ENCODE results near the gene RCOR3. TPM values are rescaled to one million over a fixed set of nuclear protein-coding genes. Genes with fewer than 3 reads are reported as not detected.
"Not testable (repeated sequence)": the region's sequence is repeated elsewhere in the genome, so short reads cannot be mapped to it uniquely, and the experiment has no call there.

Gene RCOR3
- total and polyA plus RNA-seq, 2 donors from 2014 or later = 19.8 to 64.9 TPM

DNA sequence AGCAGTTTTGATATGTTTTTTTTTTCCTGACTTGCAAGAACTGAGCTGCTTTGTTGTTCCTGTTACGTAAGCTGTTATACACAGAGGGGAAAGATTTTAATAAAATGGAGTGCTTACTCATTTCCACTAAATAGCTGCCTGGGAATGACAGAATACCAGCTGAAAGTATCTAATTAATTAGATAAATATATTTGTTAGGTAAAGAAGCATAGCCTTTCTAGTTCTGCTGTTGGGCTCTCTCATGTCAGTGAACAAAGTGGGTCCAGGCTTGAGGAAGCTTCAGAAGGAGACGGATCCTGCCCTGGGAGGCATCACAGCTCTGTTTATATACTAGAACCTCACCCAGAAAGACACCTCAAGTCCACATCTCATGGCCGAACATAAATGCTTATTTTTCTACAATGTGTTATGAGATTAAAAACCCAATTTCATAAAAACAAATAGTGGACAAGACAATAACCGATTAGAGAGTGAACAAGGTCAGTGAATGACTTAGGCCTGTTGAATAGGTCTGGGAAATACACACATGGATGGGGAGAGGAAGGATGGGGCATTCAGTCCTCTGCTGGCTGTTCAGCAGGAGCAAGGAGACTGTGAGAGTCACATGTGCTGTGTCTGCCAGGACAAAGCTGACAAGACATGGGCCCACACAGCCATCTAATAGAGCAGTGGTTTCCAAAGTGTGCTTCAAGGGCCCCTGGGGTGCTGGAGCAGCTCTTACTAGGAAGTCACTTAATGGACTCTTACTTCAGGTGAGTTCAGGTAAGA is 88.1 kb downstream of the RCOR3 start:
- Histone ChIP-seq H3K4me1 (ENCODE audit: control insufficient read depth in 2 of 3, insufficient read depth in 2 of 3, low read depth in 1 of 3, low read length in 3 of 3) (peaks cover 0 to 7% (median 2%) of the 10 kb centered on the region in 3 donors), H3K27me3 (ENCODE audit: control insufficient read depth, insufficient read depth, low read length) (no peaks in the 10 kb centered on the region), H3K9ac (ENCODE audit: low read length in 3 of 3) (no peak overlapping the region), H3K4me3 (ENCODE audit: low read length in 3 of 3) (no peak overlapping the region), H3K27ac (ENCODE audit: low read depth in 2 of 2, low read length in 2 of 2) (no peak overlapping the region), H3K36me3 (ENCODE audit: control insufficient read depth in 2 of 3, insufficient read depth in 3 of 3, low read length in 3 of 3) (no peaks in the 10 kb centered on the region), H3K9me3 (ENCODE audit: control insufficient read depth in 2 of 3, insufficient read depth in 1 of 3, low read length in 3 of 3) (peaks cover 0 to 2% (median 0%) of the 10 kb centered on the region in 3 donors)
- TF ChIP-seq, protein P1, sequence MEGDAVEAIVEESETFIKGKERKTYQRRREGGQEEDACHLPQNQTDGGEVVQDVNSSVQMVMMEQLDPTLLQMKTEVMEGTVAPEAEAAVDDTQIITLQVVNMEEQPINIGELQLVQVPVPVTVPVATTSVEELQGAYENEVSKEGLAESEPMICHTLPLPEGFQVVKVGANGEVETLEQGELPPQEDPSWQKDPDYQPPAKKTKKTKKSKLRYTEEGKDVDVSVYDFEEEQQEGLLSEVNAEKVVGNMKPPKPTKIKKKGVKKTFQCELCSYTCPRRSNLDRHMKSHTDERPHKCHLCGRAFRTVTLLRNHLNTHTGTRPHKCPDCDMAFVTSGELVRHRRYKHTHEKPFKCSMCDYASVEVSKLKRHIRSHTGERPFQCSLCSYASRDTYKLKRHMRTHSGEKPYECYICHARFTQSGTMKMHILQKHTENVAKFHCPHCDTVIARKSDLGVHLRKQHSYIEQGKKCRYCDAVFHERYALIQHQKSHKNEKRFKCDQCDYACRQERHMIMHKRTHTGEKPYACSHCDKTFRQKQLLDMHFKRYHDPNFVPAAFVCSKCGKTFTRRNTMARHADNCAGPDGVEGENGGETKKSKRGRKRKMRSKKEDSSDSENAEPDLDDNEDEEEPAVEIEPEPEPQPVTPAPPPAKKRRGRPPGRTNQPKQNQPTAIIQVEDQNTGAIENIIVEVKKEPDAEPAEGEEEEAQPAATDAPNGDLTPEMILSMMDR (IDR thresholded peaks at IDR 0.05; ENCODE audit: borderline replicate concordance, extremely low read depth, insufficient read depth) = no peak
- DNase-seq (no peak), FAIRE-seq (no peak)
- intact Hi-C loops (cut with DNase I) = no loop called here

DNA sequence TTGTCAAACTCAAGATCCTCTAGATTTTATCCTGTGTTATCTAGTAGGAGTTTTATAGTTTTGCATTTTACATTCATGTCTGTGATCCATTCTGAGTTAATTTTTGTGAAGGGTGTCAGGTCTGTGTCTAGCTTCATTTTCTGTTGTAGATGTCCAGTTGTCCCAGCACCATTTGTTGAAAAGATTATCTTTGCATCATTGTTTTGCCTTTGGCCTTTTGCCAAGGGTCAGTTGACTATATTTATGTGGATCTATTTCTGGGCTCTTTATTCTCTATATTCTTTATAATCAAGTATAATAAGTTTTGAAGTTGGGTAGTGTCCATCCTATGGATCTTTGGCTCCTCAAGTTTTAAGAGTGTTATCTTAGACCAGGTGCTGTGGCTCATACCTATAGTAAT is 89.4 kb downstream of the RCOR3 start:
- TF ChIP-seq, protein P1 (IDR thresholded peaks at IDR 0.05; ENCODE audit: borderline replicate concordance, extremely low read depth, insufficient read depth) = no peak
- no peak overlapping the region for H3K9ac ChIP-seq (ENCODE audit: low read length in 3 of 3)
- DNase-seq (no peak), FAIRE-seq (no peak)
- H3K9me3 ChIP-seq (ENCODE audit: control insufficient read depth in 2 of 3, insufficient read depth in 1 of 3, low read length in 3 of 3) = peaks cover 0 to 2% (median 0%) of the 10 kb centered on the region in 3 donors
- H3K27ac ChIP-seq (ENCODE audit: low read depth in 2 of 2, low read length in 2 of 2) = no peak overlapping the region
- no peaks in the 10 kb centered on the region for H3K27me3 ChIP-seq (ENCODE audit: control insufficient read depth, insufficient read depth, low read length)
- H3K4me1 ChIP-seq (ENCODE audit: control insufficient read depth in 2 of 3, insufficient read depth in 2 of 3, low read depth in 1 of 3, low read length in 3 of 3) = peaks cover 0 to 7% (median 2%) of the 10 kb centered on the region in 3 donors
- intact Hi-C loops (cut with DNase I) = no loop called here
- H3K36me3 ChIP-seq (ENCODE audit: control insufficient read depth in 2 of 3, insufficient read depth in 3 of 3, low read length in 3 of 3) = no peaks in the 10 kb centered on the region
- no peak overlapping the region for H3K4me3 ChIP-seq (ENCODE audit: low read length in 3 of 3)

DNA sequence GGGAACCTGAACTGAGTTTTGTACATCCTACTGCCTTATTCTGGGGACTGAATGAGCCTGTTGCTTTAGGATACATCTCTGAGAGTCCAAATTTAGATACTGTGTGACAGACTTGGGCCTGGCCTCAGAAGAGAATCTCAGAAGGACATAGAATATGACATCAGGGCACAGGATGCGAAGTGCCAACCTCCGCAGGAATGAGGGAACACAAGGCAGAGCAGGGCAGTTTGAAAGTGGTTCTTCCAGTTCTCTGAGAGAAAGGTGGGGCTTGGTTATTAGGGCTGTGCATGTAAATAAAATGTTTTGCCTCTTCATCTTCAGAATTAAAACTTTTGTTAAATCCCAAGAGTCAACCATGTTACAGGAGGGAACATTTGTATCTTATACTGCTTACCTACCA is 90.6 kb downstream of the RCOR3 start:
- Histone ChIP-seq H3K27ac (ENCODE audit: low read depth in 2 of 2, low read length in 2 of 2) (no peak overlapping the region), H3K27me3 (ENCODE audit: control insufficient read depth, insufficient read depth, low read length) (no peaks in the 10 kb centered on the region), H3K9ac (ENCODE audit: low read length in 3 of 3) (no peak overlapping the region), H3K4me1 (ENCODE audit: control insufficient read depth in 2 of 3, insufficient read depth in 2 of 3, low read depth in 1 of 3, low read length in 3 of 3) (peaks cover 0 to 7% (median 2%) of the 10 kb centered on the region in 3 donors), H3K4me3 (ENCODE audit: low read length in 3 of 3) (no peak overlapping the region), H3K9me3 (ENCODE audit: control insufficient read depth in 2 of 3, insufficient read depth in 1 of 3, low read length in 3 of 3) (peaks cover 0 to 2% (median 0%) of the 10 kb centered on the region in 3 donors), H3K36me3 (ENCODE audit: control insufficient read depth in 2 of 3, insufficient read depth in 3 of 3, low read length in 3 of 3) (no peaks in the 10 kb centered on the region)
- peak in 1 of 5 donors; percentile 54 for DNase-seq
- TF ChIP-seq, protein P1 (IDR thresholded peaks at IDR 0.05; ENCODE audit: borderline replicate concordance, extremely low read depth, insufficient read depth) = no peak
- intact Hi-C loops (cut with DNase I) = no loop called here
- FAIRE-seq = no peak

DNA sequence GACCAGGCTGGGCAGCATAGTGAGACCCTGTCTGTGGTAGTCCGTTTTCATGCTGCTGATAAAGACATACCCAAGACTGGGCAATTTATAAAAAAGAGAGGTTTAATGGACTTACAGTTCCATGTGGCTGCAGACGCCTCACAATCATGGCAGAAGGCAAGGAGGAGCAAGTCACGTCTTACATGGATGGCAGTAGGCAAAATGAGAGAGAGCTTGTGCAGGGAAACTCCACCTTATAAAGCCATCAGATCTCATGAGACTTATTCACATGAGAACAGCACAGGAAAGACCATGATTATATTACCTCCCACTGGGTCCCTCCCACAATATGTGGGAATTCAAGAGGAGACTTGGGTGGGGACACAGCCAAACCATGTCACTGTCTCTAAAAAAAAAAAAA is 92.9 kb downstream of the RCOR3 start:
- H3K36me3 ChIP-seq (ENCODE audit: control insufficient read depth in 2 of 3, insufficient read depth in 3 of 3, low read length in 3 of 3); H3K4me1 ChIP-seq (ENCODE audit: control insufficient read depth in 2 of 3, insufficient read depth in 2 of 3, low read depth in 1 of 3, low read length in 3 of 3); H3K4me3 ChIP-seq (ENCODE audit: low read length in 3 of 3); DNase-seq; H3K27me3 ChIP-seq (ENCODE audit: control insufficient read depth, insufficient read depth, low read length); intact Hi-C loops (cut with DNase I); H3K9me3 ChIP-seq (ENCODE audit: control insufficient read depth in 2 of 3, insufficient read depth in 1 of 3, low read length in 3 of 3); H3K9ac ChIP-seq (ENCODE audit: low read length in 3 of 3); FAIRE-seq; H3K27ac ChIP-seq (ENCODE audit: low read depth in 2 of 2, low read length in 2 of 2): not testable (repeated sequence)
